CD4-positive, alpha-beta T cell (primary cell): ENCODE data around the gene RELT. TPM values are rescaled to one million over a fixed set of nuclear protein-coding genes. Genes with fewer than 3 reads are reported as not detected.
A peak's percentile ranks its signal among the peaks of the same experiment; 100 is the strongest.

Experiments used
- ATAC-seq: fragments of 200-7000 bp; cut with Tn5 transposase; one replicate; pipeline ENCODE4 v1.10.0; 2022; ENCODE audit warnings: mild to moderate bottlenecking; ENCODE audit not compliant: poor library complexity
- CTCF ChIA-PET: fragments of 350-600 bp; sonication (Branson Sonifier 250); formaldehyde crosslinking; loops from one replicate; lab custom pipeline; 2021; ENCODE audit warnings: antibody characterized with exemption, inconsistent platforms; lab: Charles Lee
- POLR2A ChIA-PET: fragments of 350-600 bp; sonication (Branson Sonifier 250); formaldehyde crosslinking; loops from one replicate; lab custom pipeline; 2021; ENCODE audit warnings: antibody characterized with exemption, inconsistent platforms; lab: Charles Lee
- DNase-seq, 14 experiments: peaks; one replicate each; pipeline ENCODE4 v3.0.0-alpha.2; 2013 to 2020; ENCODE audit warnings: mixed read lengths in 2 of 14
- H3K27ac ChIP-seq, 2 donors: one replicate each; pipeline versions ENCODE4 v1.5.1 to v1.7.0; 2013; ENCODE audit warnings: low read length in 2 of 2, low read depth in 1 of 2, mild to moderate bottlenecking in 1 of 2
- H3K27me3 ChIP-seq, 2 experiments: 1 replicate in 1 of 2; 2 replicates in 1 of 2; pipeline versions ENCODE4 v1.6.1 to v1.7.0; 2013; ENCODE audit warnings: low read length in 2 of 2, control low read depth in 1 of 2, mild to moderate bottlenecking in 1 of 2, moderate library complexity in 1 of 2; ENCODE audit not compliant: insufficient read depth in 2 of 2, control insufficient read depth in 1 of 2
- H3K36me3 ChIP-seq: one replicate; pipeline ENCODE4 v1.6.1; 2013; ENCODE audit warnings: low read length, control low read depth; ENCODE audit not compliant: insufficient read depth
- H3K4me1 ChIP-seq: one replicate; pipeline ENCODE4 v1.6.1; 2013; ENCODE audit warnings: low read length, control low read depth; ENCODE audit not compliant: insufficient read depth
- H3K4me3 ChIP-seq: one replicate; pipeline ENCODE4 v1.5.1; 2013; ENCODE audit warnings: mild to moderate bottlenecking, low read length, moderate library complexity
- H3K9me3 ChIP-seq, 2 experiments: 1 replicate in 1 of 2; 2 replicates in 1 of 2; pipeline versions ENCODE4 v1.6.1 to v1.7.0; 2013; ENCODE audit warnings: low read length in 2 of 2, mild to moderate bottlenecking in 2 of 2, control low read depth in 1 of 2, moderate library complexity in 1 of 2; ENCODE audit not compliant: control insufficient read depth in 1 of 2, insufficient read depth in 1 of 2
- H3K27ac Mint-ChIP-seq: one replicate; pipeline ENCODE4 v1.8.0; 2020; ENCODE audit warnings: mixed read lengths
- H3K27me3 Mint-ChIP-seq: one replicate; pipeline ENCODE4 v1.8.0; 2021; ENCODE audit warnings: mixed read lengths
- H3K36me3 Mint-ChIP-seq: one replicate; pipeline ENCODE4 v1.8.0; 2021; ENCODE audit warnings: low read depth, mixed read lengths
- H3K4me1 Mint-ChIP-seq: one replicate; pipeline ENCODE4 v1.8.0; 2021; ENCODE audit warnings: low read depth, mixed read lengths
- H3K4me3 Mint-ChIP-seq: one replicate; pipeline ENCODE4 v1.8.0; 2020; ENCODE audit warnings: mild to moderate bottlenecking, mixed read lengths
- H3K9me3 Mint-ChIP-seq: one replicate; pipeline ENCODE4 v1.8.0; 2020; ENCODE audit warnings: mixed read lengths
- CTCF ChIP-seq: fragments of 200-600 bp; IDR thresholded peaks from one replicate; pipeline ENCODE4 v1.8.0; 2022; ENCODE audit warnings: antibody characterized with exemption, mild to moderate bottlenecking
- intact Hi-C, 2 experiments: fragments of 100-400 bp; cut with DNase I in 1 of 2; cut with micrococcal nuclease in 1 of 2; formaldehyde crosslinking; loops; one replicate each; pipeline versions ENCODE4 v1.15.1 to v1.9.0; 2023 to 2025; cut with DNase I, micrococcal nuclease
- total RNA-seq, 174 experiments: library from RNA in 2 of 174; stranded (reverse) in 2 of 174; gene quantifications; one replicate each; pipeline ENCODE4 v1.2.3 and lab custom pipeline; 2021 to 2026

RELT gene
- total RNA-seq, 2 experiments from 2014 or later, result 107 to 114 TPM

- no peak for TF ChIP-seq CTCF
- no peak for DNase-seq
- no peaks in the 10 kb centered on the region for H3K4me1 Mint-ChIP-seq
- H3K27ac Mint-ChIP-seq, result no peak overlapping the region
- H3K27me3 ChIP-seq, result no peaks in the 10 kb centered on the region
- H3K27ac ChIP-seq, result no peak overlapping the region
- H3K4me3 ChIP-seq, result no peak overlapping the region
- no peaks in the 10 kb centered on the region for H3K4me1 ChIP-seq
- H3K36me3 ChIP-seq, result peaks cover 22% of the 10 kb centered on the region
- intact Hi-C loops, result loop anchor here (2.0 to 5.0 kb wide), 2 partner anchors 257 to 259 kb away; no protein-coding TSS in a partner anchor
- ChIA-PET CTCF (no interaction called here), POLR2A (no interaction called here)
- ATAC-seq, result no peak
- H3K27me3 Mint-ChIP-seq, result no peaks in the 10 kb centered on the region
- no peak overlapping the region for H3K4me3 Mint-ChIP-seq
- H3K36me3 Mint-ChIP-seq, result peaks cover 39% of the 10 kb centered on the region
- H3K9me3 Mint-ChIP-seq, result no peaks in the 10 kb centered on the region
- no peaks in the 10 kb centered on the region for H3K9me3 ChIP-seq
Observed at GRCh38 chr11:73403541-73403940, 27.3 kb downstream of the RELT start.

- H3K4me1 Mint-ChIP-seq, result no peaks in the 10 kb centered on the region
- Histone ChIP-seq H3K9me3 (no peaks in the 10 kb centered on the region), H3K4me1 (no peaks in the 10 kb centered on the region), H3K36me3 (peaks cover 25% of the 10 kb centered on the region), H3K27me3 (no peaks in the 10 kb centered on the region), H3K4me3 (no peak overlapping the region), H3K27ac (no peak overlapping the region)
- DNase-seq, result peak in 2 of 14 experiments; percentile 46 to 48
- no peak for ATAC-seq
- H3K27me3 Mint-ChIP-seq, result no peaks in the 10 kb centered on the region
- no peaks in the 10 kb centered on the region for H3K9me3 Mint-ChIP-seq
- peaks cover 38% of the 10 kb centered on the region for H3K36me3 Mint-ChIP-seq
- H3K4me3 Mint-ChIP-seq, result no peak overlapping the region
- no peak for TF ChIP-seq CTCF
- ChIA-PET POLR2A (no interaction called here), CTCF (no interaction called here)
- intact Hi-C loops, result loop anchor here in 1 of 2 experiments (5.0 kb wide), 1 partner anchor 258 kb away; no protein-coding TSS in a partner anchor
- no peak overlapping the region for H3K27ac Mint-ChIP-seq
Observed at GRCh38 chr11:73404048-73404447, 27.8 kb downstream of the RELT start.

- no peaks in the 10 kb centered on the region for H3K9me3 ChIP-seq
- Mint-ChIP-seq H3K4me1 (no peaks in the 10 kb centered on the region), H3K4me3 (no peak overlapping the region), H3K9me3 (no peaks in the 10 kb centered on the region), H3K27ac (no peak overlapping the region), H3K27me3 (no peaks in the 10 kb centered on the region), H3K36me3 (peaks cover 38% of the 10 kb centered on the region)
- ATAC-seq (no peak), DNase-seq (no peak)
- TF ChIP-seq CTCF, result no peak
- peaks cover 30% of the 10 kb centered on the region for H3K36me3 ChIP-seq
- ChIA-PET CTCF (no interaction called here), POLR2A (no interaction called here)
- H3K4me1 ChIP-seq, result no peaks in the 10 kb centered on the region
- no peak overlapping the region for H3K27ac ChIP-seq
- H3K4me3 ChIP-seq, result no peak overlapping the region
- no peaks in the 10 kb centered on the region for H3K27me3 ChIP-seq
- intact Hi-C loops, result loop anchor here in 1 of 2 experiments (5.0 kb wide), 1 partner anchor 258 kb away; no protein-coding TSS in a partner anchor
Observed at GRCh38 chr11:73404506-73405145, 28.4 kb downstream of the RELT start.
